SU-DHL-6 (cell line): Measurements from ENCODE around the gene PTPRN2.

ENCODE experiments used
- H2AFZ ChIP-seq: fragments of 200-600 bp; sonication (generic); 2 replicates; pipeline ENCODE4 v1.6.1; 2014; ENCODE audit warnings: low read depth, mild to moderate bottlenecking, moderate library complexity, mixed read lengths, antibody characterized with exemption, low read length; ENCODE audit not compliant: severe bottlenecking
- H3F3A ChIP-seq: fragments of 200-600 bp; shearing (Covaris generic); 2 replicates; pipeline ENCODE4 v1.6.0; 2016; ENCODE audit warnings: antibody characterized with exemption, mild to moderate bottlenecking; ENCODE audit not compliant: insufficient read depth
- H3K27ac ChIP-seq: fragments of 200-600 bp; sonication (generic); 2 replicates; pipeline ENCODE4 v1.5.1; 2016; ENCODE audit warnings: low read depth, mild to moderate bottlenecking, low read length, moderate library complexity, mixed read lengths
- H3K27me3 ChIP-seq: fragments of 200-600 bp; sonication (generic), shearing (Covaris generic); 2 replicates; pipeline ENCODE4 v1.6.0; 2014; ENCODE audit warnings: mild to moderate bottlenecking, low read length
- H3K36me3 ChIP-seq: fragments of 200-600 bp; sonication (generic); 2 replicates; pipeline ENCODE4 v1.6.1; 2014; ENCODE audit warnings: mild to moderate bottlenecking, low read length, mixed read lengths
- H3K4me2 ChIP-seq: fragments of 300-600, 200-600 bp; shearing (Covaris generic), sonication (generic); 2 replicates; pipeline ENCODE4 v1.6.0; 2014; ENCODE audit warnings: low read length, low read depth, mild to moderate bottlenecking; ENCODE audit not compliant: poor library complexity, severe bottlenecking
- H3K4me3 ChIP-seq: fragments of 200-600 bp; sonication (generic); 2 replicates; pipeline ENCODE4 v1.5.1; 2014; ENCODE audit warnings: antibody characterized with exemption, low read length, mild to moderate bottlenecking, mixed read lengths; ENCODE audit not compliant: insufficient read depth, poor library complexity, severe bottlenecking
- H3K79me2 ChIP-seq: fragments of 200-600 bp; sonication (generic); 2 replicates; pipeline ENCODE4 v1.6.1; 2014; ENCODE audit warnings: mild to moderate bottlenecking, low read length, moderate library complexity; ENCODE audit not compliant: insufficient read depth
- H3K9ac ChIP-seq: fragments of 200-600 bp; sonication (generic); 2 replicates; pipeline ENCODE4 v1.7.0; 2014; ENCODE audit warnings: mild to moderate bottlenecking, low read length
- H3K9me2 ChIP-seq: fragments of 200-600 bp; sonication (generic); replicated peaks from 2 replicates; pipeline ENCODE4 v1.6.1; 2014; ENCODE audit warnings: low read length; ENCODE audit not compliant: insufficient read depth
- H3K9me3 ChIP-seq: fragments of 200-600 bp; sonication (generic); 2 replicates; pipeline ENCODE4 v1.6.1; 2014; ENCODE audit warnings: low read length, mixed read lengths; ENCODE audit not compliant: insufficient read depth
- H4K20me1 ChIP-seq: fragments of 200-600 bp; sonication (generic); 2 replicates; pipeline ENCODE4 v1.6.1; 2014; ENCODE audit warnings: low read depth, mild to moderate bottlenecking, antibody characterized with exemption, low read length, moderate library complexity, mixed read lengths
- CTCF ChIP-seq: fragments of 200-600 bp; sonication (generic); IDR thresholded peaks from one replicate; pipeline ENCODE4 v1.5.1; 2017; ENCODE audit warnings: antibody characterized with exemption, mild to moderate bottlenecking, low read length, moderate library complexity; ENCODE audit not compliant: insufficient read depth, poor library complexity, severe bottlenecking
- EZH2phosphoT487 ChIP-seq: fragments of 200-600 bp; sonication (generic), shearing (Covaris generic); conservative IDR thresholded peaks from 2 replicates; pipeline ENCODE4 v1.6.1; 2018; ENCODE audit warnings: mild to moderate bottlenecking, antibody characterized with exemption, low read length, moderate library complexity, mixed read lengths

The PTPRN2 gene

GRCh38 chr7:158498443-158499081, 89.1 kb downstream of the PTPRN2 start:
- no peaks in the 10 kb centered on the region for H3K27me3 ChIP-seq
- no peak for TF ChIP-seq CTCF
- TF ChIP-seq EZH2phosphoT487 = no peak
- no peak overlapping the region for H3K4me2 ChIP-seq
- H3K9me3 ChIP-seq = no peaks in the 10 kb centered on the region
- no peak overlapping the region for H3K4me3 ChIP-seq
- no peaks in the 10 kb centered on the region for H3K79me2 ChIP-seq
- H3F3A ChIP-seq = no peaks in the 10 kb centered on the region
- H3K9me2 ChIP-seq = no peaks in the 10 kb centered on the region
- H3K27ac ChIP-seq = no peak overlapping the region
- no peaks in the 10 kb centered on the region for H4K20me1 ChIP-seq
- H2AFZ ChIP-seq = no peak overlapping the region
- no peaks in the 10 kb centered on the region for H3K36me3 ChIP-seq
- H3K9ac ChIP-seq = no peak overlapping the region

- TF ChIP-seq EZH2phosphoT487 (no peak), CTCF (no peak)
- Histone ChIP-seq H3K9me3 (no peaks in the 10 kb centered on the region), H3K9me2 (no peaks in the 10 kb centered on the region), H3K27ac (no peak overlapping the region), H3K4me2 (no peak overlapping the region), H4K20me1 (no peaks in the 10 kb centered on the region), H3K9ac (no peak overlapping the region), H3K79me2 (no peaks in the 10 kb centered on the region), H2AFZ (no peak overlapping the region), H3F3A (no peaks in the 10 kb centered on the region), H3K4me3 (no peak overlapping the region), H3K36me3 (no peaks in the 10 kb centered on the region), H3K27me3 (no peaks in the 10 kb centered on the region)
Measured at GRCh38 chr7:158497627-158498026, 90.0 kb downstream of the PTPRN2 start.

- Histone ChIP-seq H3K27me3 (no peaks in the 10 kb centered on the region), H3K27ac (no peak overlapping the region), H3K9me2 (no peaks in the 10 kb centered on the region), H3F3A (no peaks in the 10 kb centered on the region), H3K9ac (no peak overlapping the region), H3K9me3 (no peaks in the 10 kb centered on the region), H3K36me3 (no peaks in the 10 kb centered on the region), H4K20me1 (no peaks in the 10 kb centered on the region), H3K4me3 (no peak overlapping the region), H2AFZ (no peak overlapping the region), H3K79me2 (no peaks in the 10 kb centered on the region), H3K4me2 (no peak overlapping the region)
- no peak for TF ChIP-seq CTCF
- no peak for TF ChIP-seq EZH2phosphoT487
Measured at GRCh38 chr7:158495786-158496185, 91.8 kb downstream of the PTPRN2 start.
